ENCODE measurements around the gene GATA6. TPM values are rescaled to one million over a fixed set of nuclear protein-coding genes. Genes with fewer than 3 reads are reported as not detected.

The GATA6 gene
- total and polyA plus RNA-seq, 2 of the 13 experiments (the other 11 are each of a cell fraction or from before 2014, with no cell fraction given) = 0.84 to 3.2 TPM

- no peak for TF ChIP-seq HOXD1 (CRISPR knock-in tag; IDR thresholded peaks at IDR 0.05)
- no peak for TF ChIP-seq ZSCAN30 (CRISPR knock-in tag; IDR thresholded peaks at IDR 0.05)
- TF ChIP-seq ZNF816 (CRISPR knock-in tag; IDR thresholded peaks at IDR 0.05; ENCODE audit: borderline replicate concordance) = no peak
- TF ChIP-seq, protein P1, sequence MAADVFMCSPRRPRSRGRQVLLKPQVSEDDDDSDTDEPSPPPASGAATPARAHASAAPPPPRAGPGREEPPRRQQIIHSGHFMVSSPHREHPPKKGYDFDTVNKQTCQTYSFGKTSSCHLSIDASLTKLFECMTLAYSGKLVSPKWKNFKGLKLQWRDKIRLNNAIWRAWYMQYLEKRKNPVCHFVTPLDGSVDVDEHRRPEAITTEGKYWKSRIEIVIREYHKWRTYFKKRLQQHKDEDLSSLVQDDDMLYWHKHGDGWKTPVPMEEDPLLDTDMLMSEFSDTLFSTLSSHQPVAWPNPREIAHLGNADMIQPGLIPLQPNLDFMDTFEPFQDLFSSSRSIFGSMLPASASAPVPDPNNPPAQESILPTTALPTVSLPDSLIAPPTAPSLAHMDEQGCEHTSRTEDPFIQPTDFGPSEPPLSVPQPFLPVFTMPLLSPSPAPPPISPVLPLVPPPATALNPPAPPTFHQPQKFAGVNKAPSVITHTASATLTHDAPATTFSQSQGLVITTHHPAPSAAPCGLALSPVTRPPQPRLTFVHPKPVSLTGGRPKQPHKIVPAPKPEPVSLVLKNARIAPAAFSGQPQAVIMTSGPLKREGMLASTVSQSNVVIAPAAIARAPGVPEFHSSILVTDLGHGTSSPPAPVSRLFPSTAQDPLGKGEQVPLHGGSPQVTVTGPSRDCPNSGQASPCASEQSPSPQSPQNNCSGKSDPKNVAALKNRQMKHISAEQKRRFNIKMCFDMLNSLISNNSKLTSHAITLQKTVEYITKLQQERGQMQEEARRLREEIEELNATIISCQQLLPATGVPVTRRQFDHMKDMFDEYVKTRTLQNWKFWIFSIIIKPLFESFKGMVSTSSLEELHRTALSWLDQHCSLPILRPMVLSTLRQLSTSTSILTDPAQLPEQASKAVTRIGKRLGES (CRISPR knock-in tag; IDR thresholded peaks at IDR 0.05; ENCODE audit: borderline replicate concordance) = no peak
- TF ChIP-seq KDM6A (CRISPR knock-in tag; IDR thresholded peaks at IDR 0.05; ENCODE audit: low read depth) = peak; percentile 67
- TF ChIP-seq CEBPG (CRISPR knock-in tag; IDR thresholded peaks at IDR 0.05) = 0 out of 2 replicates have a peak, but pooled peaks have one; percentile 24
- no peak for TF ChIP-seq ZNF367 (CRISPR knock-in tag; IDR thresholded peaks at IDR 0.05; ENCODE audit: borderline replicate concordance)
- TF ChIP-seq ZNF713 (CRISPR knock-in tag; IDR thresholded peaks at IDR 0.05) = no peak
- no peak for TF ChIP-seq PRPF4 (IDR thresholded peaks at IDR 0.05; ENCODE audit: low read depth, low read length, poor library complexity, severe bottlenecking)
- no peak for TF ChIP-seq ZNF605 (CRISPR knock-in tag; IDR thresholded peaks at IDR 0.05)
- TF ChIP-seq SAFB2 (CRISPR knock-in tag; IDR thresholded peaks at IDR 0.05; ENCODE audit: borderline replicate concordance, low read depth) = no peak
- no peak for TF ChIP-seq ZNF180 (CRISPR knock-in tag; IDR thresholded peaks at IDR 0.05; ENCODE audit: borderline replicate concordance, low read depth)
- TF ChIP-seq RFXAP (CRISPR knock-in tag; IDR thresholded peaks at IDR 0.05; ENCODE audit: borderline replicate concordance) = no peak
- TF ChIP-seq ZNF3 (CRISPR knock-in tag; IDR thresholded peaks at IDR 0.05) = no peak
- TF ChIP-seq ZFX (CRISPR knock-in tag; IDR thresholded peaks at IDR 0.05; ENCODE audit: low read depth) = 0 out of 2 replicates have a peak, but pooled peaks have one; percentile 46
- TF ChIP-seq PAWR (CRISPR knock-in tag; IDR thresholded peaks at IDR 0.05; ENCODE audit: borderline replicate concordance) = no peak
- peak; percentile 37; the same call in 1 of the 2 replicates for TF ChIP-seq SIX4 (CRISPR knock-in tag; IDR thresholded peaks at IDR 0.05)
- TF ChIP-seq TRAFD1 (CRISPR knock-in tag; IDR thresholded peaks at IDR 0.05; ENCODE audit: borderline replicate concordance) = no peak
- TF ChIP-seq ZNF234 (CRISPR knock-in tag; conservative IDR thresholded peaks at IDR 0.05) = no peak
- TF ChIP-seq ZNF792 (CRISPR knock-in tag; IDR thresholded peaks at IDR 0.05) = peak; percentile 41; the same call in 1 of the 2 replicates
- no peak for TF ChIP-seq BRF2 (CRISPR knock-in tag; IDR thresholded peaks at IDR 0.05)
- TF ChIP-seq, protein P2, sequence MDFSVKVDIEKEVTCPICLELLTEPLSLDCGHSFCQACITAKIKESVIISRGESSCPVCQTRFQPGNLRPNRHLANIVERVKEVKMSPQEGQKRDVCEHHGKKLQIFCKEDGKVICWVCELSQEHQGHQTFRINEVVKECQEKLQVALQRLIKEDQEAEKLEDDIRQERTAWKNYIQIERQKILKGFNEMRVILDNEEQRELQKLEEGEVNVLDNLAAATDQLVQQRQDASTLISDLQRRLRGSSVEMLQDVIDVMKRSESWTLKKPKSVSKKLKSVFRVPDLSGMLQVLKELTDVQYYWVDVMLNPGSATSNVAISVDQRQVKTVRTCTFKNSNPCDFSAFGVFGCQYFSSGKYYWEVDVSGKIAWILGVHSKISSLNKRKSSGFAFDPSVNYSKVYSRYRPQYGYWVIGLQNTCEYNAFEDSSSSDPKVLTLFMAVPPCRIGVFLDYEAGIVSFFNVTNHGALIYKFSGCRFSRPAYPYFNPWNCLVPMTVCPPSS (IDR thresholded peaks at IDR 0.05) = no peak
- no peak for TF ChIP-seq CHD2 (IDR thresholded peaks at IDR 0.05; ENCODE audit: low read depth, low read length)
- TF ChIP-seq NBN (conservative IDR thresholded peaks at IDR 0.05) = no peak
- peak; percentile 63; the same call in 1 of the 2 replicates for TF ChIP-seq HNF4G (IDR thresholded peaks at IDR 0.05; ENCODE audit: borderline replicate concordance, low read depth, low read length)
- TF ChIP-seq HNF4G (CRISPR knock-in tag; IDR thresholded peaks at IDR 0.05; ENCODE audit: borderline replicate concordance, low read depth) = no peak; the same call in 1 of the 2 replicates
- no peak for TF ChIP-seq MLLT10 (CRISPR knock-in tag; IDR thresholded peaks at IDR 0.05)
Measured at GRCh38 chr18:22194151-22194598, 24.8 kb downstream of the GATA6 start (continued).
